MM.1S (cell line): ENCODE measurements around the gene CDCA4.

Experiments used
- CTCF ChIP-seq: fragments of 300-600 bp; sonication (generic); IDR thresholded peaks from 2 replicates; pipeline ENCODE4 v1.5.1; 2016; ENCODE audit warnings: antibody characterized with exemption, low read length, mixed read lengths
- EZH2 ChIP-seq: fragments of 300-600 bp; sonication (generic); optimal IDR thresholded peaks from 2 replicates; pipeline ENCODE3; 2017; ENCODE audit warnings: low read depth, mild to moderate bottlenecking, antibody characterized with exemption, low read length, mixed read lengths

- TF ChIP-seq EZH2 (no peak), CTCF (no peak)
These were observed 53.9 kb downstream of the CDCA4 start for GRCh38 chr14:104966981-104967385.
